NCI-H82 treated with DMSO at 0.1 percent for 48 hours (cell line): ENCODE results near the gene CCDC117.

Experiments
- DNase-seq: peaks from one replicate; lab custom pipeline; 2025; ENCODE audit not compliant: unreplicated experiment; lab: John Stamatoyannopoulos, UW

Gene CCDC117

DNA sequence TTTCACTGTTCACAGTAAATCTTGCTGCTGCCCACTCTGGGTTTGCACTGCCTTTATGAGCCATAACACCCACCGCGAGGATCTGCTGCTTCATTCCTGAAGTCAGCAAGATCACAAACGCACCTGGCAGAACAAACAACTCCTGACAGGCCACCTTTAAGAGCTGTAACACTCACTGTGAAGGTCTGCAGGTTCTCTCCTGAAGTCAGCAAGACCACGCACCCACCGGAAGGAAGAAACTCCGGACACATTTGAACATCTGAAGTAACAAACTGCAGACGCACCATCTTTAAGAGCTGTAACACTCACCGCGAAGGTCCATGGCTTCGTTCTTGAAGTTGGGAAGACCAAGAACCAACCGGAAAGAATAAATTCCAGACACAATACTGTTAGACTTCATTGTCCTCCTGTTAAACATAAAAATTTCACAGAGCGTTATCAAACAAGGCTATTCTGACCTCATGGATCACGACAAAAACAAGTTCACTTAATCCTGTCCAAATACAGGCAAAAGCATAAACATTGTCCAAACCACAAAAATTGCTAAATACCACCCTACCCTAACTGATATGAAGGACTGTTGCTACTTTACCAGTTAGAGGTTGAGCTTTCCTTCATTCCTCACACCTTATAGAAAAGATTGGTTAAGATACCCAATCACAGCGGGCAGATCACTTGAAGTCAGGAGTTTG is 3.0 kb upstream of the CCDC117 start:
- no peak for DNase-seq

DNA sequence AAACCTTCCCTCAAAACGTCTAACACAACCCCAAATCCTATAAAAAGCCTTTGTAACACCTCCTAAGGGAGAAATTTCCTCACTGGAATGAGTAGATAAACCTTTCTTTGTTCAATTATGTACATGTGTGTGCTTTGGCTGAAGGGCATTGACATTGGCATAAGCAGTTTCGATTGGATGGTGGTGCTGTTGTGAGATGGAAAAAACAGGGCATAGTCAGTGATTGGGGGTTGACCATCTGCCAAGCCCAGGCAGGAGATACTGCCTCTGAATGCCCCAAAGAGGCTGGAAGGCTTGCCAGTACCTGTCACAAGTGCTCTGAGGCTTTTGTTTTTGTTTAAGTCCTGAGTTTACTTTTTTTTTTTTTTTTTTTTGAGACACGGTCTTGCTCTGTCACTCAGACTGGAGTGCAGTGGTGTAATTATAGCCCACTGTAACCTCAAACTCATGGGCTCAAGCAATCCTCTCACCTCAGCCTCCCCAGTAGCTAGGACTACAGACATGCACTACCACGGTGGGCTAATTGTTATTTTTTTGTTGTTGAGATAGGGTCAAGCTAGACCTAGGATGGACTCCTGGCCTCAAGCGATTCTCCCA is 1.2 kb upstream of the CCDC117 start:
- no peak for DNase-seq

DNA sequence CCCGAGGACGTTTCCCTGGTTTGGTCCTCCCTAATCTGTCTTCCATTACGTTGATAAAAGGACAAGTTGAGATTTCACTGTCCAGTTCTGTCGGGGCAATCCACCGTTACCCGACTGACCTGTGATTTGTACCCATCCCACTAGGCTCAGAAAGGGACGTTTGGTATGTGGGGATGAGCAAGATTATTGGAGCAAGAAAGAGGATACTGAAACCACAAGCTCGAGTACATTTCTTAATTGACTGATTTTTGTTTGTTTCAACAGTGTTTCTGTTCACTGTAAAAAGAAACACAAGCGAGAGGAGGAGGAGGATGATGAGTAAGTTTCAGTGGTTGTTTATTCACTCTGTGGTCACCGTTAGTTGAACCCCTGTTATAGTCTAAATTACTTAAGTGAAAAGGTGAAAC is 969 bp downstream of the CCDC117 start:
- DNase-seq = no peak

DNA sequence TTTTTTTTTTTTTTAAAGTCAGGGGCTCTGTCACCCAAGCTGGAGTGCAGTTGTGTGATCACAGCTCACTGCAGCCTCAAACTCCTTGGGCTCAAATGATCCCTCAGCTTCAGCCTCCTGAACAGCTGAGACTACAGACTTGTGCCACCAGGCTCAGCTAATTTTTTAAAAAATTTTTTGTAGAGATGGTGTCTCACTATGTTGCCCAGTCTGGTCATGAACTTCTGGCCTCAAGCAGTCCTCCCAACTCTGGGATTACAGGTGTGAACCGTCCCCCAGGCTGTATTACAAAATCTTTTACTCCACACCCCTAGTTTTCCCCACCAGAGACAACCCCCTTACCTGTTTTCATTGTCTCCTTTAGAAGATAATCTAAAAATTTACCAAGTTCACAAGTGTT is 1.9 kb downstream of the CCDC117 start:
- no peak for DNase-seq

DNA sequence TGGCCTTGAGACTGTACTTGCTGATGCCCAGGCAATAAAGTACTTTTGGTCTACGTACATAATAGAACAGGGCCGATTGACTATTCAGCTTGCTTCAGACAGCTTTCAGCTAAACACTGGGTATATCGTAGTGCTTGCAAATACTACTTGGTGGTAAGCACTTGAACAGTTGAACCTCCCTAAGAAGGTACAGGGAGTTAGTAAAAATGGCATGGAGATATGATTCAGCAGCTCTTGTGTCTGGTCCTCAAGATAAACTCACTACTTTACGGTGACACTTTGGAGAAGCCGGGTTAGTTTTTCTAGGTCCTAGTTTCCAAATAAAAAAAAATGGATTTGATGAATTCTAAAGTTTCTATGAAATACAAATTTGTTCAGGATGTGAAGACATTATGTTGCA is 7.3 kb downstream of the CCDC117 start:
- DNase-seq = no peak

DNA sequence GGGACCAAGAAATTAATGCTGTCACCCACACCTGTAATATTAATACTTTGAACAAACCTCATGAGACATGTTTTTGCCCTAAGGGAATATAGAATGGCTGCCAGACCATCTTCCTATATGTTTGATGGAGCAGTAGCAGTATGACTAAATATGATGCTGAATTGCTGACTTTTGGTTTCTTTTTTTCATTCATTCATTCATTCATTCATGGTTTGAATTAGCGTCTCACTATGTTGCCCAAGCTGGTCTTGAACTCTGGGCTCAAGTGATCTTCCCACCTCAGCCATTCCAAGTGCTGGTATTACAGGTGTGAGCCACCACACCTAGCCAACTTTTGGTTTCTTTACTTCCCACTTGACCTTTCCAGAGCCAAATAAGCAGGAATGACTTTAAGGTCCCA is 7.8 kb downstream of the CCDC117 start:
- DNase-seq = no peak

DNA sequence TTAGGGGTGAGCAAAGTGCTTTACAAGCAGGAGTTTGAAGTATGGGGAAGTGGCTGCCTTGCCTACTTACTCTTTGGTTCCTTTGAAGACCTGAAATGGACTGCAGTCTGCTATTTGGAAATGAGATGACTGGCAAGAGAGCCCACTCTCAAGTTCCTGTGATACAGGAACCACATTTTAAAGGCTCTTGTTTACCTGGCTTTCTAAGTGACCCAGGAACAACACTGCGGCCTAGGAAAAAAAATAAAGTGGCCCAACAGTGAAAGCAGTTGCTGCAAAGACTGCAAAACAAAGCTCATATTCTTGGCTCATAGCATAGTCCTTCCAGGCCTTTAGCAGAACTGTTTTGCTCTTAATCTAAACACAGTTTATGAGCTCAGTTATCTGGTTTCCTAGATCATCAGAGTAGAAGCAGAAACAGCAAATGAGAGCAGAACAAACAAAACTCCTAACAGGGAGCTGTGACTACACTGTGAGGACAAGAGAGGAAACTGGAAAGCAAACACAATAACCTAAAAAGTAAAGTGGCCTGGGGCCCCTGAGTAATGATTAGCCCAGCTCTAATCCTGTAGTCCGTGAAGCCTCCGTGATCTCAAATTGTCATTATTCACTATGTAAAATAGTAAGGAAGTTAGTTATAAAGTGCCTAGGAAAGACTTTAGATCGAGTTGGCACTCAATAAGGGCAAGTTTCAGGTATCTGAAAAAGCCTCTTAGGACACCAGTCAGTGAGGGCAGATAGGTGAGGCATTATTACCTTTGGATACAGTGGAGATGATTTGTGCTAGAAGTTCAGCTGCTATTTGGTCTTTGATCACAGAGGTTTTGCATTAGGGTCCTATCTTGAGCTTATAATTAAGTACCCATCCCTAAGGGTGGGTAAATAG is 11.5 kb downstream of the CCDC117 start:
- DNase-seq = no peak

DNA sequence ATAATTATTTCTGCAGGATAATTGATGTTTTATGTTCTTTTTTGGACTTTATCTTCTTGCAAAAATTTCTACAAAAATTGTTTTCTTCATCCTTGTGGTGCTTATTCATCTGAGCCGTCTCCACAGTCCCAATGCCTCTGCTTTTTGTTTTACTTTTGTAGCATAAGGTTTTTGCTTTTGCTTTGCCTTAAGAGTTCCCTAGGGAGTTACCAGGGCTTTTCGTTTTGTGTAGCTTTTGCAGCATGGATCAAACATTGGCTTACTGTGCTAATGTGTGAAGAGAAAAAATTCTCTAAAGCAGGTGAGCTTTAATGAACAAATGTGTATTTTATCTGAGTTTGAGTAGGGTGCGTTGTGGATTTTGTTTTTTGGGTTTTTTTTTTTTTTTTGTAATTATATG is 16.1 kb downstream of the CCDC117 start:
- no peak for DNase-seq

DNA sequence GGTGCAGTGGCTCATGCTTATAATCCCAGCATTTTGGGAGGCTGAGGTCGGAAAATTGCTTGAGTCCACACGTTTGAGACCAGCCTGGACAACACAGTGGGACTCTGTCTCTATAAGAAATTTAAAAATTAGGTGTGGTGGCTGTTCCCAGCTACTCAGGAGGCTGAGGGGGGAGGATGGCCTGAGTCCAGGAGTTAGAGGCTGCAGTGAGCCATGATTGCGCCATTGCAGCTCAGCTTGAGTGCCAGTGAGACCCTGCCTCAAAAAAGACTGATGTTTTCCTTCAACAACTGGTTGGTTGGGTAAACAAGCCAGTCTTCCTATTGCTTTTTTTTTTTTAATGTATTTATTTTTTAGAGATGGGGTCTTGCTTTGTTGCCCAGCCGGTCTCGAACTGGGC is 18.6 kb downstream of the CCDC117 start:
- DNase-seq = no peak

DNA sequence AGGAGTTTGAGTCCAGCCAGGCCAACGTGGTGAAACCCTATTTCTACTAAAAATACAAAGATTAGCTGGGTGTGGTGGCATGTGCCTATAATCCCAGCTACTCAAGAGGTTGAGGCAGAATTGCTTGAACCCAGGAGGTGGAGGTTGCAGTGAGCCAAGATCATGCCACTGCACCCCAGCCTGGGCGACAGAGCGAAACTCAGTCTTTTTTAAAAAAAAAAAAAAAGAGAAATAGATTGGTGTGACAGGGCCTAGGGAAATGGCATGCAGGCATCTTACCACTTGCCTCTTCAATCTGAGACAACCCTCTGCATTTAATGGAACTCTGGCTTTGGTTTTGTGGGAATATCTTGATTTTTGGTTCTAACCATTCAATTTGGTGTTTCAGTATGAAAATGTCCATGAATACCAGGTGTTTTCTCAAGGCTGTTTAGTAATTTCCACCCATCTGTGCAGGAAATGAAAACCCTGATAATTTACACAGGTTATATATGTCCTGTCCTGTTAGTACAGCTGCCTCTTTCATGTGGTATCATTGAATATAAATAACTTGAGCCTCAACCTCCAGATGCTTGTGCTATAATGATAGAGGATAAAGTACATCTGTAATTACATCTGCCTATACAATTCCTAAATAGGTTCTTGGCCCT is 19.5 kb downstream of the CCDC117 start:
- no peak for DNase-seq

DNA sequence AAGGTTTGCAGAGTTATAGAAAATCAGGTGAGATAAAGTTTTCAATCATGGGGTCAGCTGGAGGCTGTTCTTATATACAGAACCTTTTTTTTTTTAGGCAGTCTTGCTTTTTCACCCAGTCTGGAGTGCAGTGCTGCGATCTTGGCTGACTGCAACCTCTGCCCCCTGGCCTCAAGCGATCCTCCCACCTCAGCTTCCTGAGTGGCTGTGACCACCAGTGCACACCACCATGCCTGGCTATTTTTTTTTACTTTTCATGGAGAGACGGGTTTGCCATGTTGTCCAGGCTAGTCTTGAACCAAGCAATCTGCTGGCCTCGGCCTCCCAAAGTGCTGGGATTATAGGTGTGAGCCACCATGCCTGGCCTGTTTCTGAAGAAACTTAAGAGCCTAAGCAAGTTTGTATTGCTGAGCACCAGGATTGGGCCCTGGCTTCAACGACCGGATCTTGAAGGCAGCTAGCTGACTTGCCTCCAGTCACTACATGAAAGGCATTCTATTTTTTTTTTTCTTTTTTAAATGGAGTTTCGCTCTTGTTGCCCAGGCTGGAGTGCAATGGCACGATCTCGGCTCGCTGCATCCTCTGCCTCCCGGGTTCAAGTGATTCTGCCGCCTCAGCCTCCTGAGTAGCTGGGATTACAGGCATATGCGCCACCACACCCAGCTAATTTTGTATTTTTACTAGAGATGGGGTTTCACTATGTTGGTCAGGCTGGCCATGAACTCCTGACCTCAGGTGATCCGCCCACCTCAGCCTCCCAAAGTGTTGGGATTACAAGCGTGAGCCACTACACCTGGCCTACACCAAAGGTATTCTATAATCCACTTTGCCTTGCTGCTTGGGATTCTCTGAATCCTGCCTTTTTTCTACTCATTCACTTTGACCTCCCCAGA is 20.2 kb downstream of the CCDC117 start:
- no peak for DNase-seq

DNA sequence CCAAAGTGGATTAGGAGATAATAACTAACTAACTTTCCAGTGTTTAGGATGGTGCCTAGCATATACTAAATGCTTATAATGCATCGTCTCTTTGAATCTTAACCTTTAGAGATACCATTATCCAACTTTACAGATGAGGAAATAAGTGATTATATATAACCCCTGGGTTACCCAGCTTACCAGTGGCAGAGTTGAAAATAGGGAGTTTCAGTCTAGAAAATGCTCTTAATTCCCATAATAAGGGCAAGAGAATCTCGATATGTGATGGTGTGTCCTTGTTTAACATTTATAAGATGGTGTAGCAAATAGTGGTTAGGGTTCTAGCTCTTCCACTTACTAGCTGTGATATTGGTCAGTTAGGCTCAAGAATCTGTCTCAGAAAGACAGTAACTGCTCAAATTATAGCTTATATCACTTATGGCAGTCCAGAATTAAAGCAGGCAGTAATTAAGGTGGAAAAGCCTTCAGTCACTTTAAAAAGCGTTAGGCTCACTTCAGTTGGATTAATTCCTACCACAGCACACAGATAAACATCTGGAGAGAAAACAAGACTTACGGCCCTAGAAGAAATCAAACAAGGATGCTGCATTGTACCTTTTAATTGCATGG is 21.6 kb downstream of the CCDC117 start:
- DNase-seq = no peak

DNA sequence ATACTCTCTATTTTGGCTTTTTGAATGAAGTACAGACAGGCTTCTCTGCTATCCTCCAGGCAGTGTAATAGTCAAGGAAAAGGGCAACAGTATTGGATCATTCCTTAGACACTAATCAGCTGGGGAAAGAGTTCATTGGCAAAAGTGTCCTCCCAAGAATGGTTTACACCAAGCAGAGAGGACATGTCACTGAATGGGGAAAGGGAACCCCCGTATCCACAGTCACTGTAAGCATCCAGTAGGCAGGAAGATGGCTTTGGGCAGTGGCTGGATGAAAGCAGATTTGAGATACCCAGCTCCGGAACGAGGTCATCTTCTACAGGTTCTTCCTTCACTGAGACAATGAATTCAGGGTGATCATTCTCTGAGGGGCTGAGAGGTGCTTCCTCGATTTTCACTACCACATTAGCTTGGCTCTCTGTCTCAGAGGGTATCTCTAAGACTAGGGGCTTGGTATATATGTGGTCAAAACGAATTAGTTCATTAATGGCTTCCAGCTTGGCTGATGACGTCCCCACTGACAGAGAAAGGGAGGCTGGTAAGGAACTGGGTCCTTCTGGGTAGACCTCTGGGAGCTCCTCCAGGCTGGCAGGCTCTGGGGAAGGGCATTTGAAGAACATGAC is 22.7 kb downstream of the CCDC117 start:
- DNase-seq = no peak

DNA sequence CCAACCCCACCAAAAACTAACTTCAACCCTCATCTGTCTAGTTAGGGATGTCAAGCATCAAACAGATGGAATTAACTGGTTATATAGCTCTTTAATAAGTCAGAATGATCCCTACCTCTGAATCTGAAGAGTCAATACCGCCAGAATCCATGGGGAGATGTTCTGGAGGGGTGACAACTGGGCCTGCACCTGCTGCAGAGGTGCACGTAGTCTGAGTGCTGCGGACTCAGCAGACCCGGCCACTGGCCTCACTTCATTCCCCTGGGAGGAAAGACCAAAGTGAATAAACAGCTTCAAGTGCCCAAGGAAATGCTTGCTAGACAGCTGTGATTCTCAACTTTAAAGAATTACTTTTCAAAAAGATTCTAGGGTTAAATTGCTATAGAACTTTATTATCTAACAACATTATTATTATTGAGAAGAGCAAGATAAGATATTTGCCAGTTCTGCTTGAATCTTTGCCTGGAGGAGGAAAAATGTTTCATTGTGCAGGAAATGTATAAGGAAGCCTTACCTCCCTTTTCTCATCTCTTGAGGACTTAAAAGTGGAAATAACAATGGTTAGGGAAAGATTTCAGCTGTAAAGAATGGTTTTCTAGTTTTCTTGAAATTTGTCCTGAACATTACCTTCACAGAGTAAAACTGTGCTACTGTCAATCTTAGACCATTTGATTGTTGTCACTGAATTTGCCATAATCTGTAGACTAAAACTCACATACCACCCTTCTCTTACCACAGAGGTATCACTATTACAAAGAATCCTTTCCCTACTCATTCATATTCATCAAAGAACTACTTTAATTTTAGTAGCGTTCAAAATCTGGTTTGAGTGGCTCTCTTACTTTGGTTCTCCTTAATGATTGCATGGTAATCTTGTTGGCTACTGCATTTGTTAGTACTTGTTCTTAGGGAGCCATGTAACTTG is 23.7 kb downstream of the CCDC117 start:
- no peak for DNase-seq

DNA sequence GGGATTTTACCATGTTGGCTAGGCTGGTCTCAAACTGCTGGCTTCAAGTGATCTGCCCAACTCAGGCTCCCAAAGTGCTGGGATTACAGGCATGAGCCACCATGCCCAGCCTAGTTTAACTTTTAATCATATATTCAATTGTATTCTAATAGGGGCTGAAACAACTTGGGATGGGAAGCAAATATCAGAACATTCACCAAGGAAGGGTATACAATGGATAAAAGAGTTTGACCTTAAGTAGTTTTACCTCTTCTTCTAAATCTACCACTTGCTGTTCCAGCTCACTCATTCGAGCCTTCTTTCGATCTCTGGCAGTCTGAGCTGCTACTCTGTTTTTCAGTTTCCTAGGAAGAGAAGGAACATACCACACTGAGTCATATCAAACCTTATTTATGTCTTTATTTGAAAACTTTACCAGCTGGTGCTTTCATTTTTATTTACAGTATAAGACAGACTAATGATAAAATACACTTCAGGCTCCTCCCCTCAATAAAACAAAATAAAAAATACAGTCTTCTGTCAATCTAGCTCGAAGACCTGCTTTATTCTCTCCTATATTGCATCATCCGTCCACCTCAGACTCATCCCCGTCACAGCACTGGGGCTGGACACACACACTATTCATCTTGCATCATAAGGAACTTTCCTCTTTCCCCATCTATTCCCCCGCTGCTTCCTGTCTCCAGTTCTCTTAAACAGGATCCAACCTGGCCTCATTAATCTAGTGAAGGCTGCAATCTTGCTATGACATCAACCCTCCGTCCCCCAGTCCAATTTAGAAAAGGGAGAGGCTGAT is 26.5 kb downstream of the CCDC117 start:
- DNase-seq = no peak

DNA sequence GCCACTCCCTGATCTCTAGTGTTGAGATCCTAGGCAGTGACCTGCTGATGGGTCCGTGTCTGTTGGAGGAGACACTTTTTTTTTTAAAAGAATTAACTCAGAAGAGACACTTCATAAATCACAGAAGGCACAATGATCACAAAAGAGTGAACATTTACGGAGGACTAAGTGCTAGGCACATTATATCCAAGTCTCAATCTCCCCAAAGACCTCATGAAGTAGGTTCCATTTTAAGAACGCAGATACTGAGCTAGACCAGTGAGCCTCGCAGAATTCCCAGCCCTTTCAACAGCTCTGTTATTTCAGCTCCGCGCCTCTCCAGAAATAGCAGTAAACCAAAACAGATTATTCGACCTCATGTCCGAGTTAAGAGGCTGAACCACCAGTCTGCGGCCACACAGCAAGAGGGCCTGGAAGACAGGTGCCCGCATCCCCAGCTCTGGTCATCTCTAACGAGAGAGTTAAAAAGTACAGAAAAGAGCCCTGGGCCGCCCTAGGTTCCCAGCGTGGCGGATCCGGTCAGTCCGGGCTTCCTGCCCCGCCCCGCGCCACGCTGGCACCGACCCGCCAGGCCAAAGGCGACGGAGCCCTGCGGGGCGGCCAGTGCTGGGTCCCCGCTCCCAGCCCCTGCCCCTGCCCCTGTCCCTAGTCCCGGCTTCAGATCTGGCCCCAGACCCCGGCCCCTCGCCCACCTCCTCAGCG is 27.3 kb downstream of the CCDC117 start:
- no peak for DNase-seq

DNA sequence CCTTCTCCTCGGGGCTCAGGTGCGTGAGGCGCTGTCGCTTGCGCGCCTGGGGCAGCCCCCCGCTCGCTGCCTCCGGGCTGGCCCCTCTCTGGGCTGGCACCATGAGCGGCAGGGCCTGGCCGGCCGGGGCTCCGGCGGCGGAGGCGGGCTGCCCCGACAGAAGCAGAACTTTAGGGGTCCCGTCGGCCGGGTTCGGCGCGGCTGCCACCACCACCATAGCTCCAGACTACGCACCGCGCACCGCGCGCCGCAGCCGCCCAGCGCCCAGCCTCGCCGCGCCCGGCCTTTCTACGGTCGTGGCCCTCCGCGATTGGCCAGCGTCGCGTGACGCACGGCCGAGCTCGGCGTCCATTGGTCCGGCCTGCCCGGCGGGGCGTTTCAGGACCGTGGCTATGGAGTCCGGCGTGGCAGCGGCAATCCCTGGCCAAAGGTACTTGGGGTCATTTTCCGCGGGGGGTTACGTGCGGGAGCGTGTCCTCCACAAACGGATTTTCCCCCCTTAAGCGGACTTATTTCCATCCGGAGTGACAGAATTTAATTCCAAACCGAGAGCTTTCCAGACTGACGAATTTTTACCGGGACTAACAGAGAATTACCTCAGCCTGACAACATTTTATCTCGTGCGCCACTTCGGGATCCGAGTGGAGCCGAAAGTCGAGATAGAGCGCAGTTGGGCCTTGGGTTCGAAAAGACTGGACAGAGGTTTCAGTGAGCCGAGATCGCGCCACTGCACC is 28.0 kb downstream of the CCDC117 start, which contains the start of gene XBP1:
Gene XBP1, minus strand, starts transcription at position 262 of the 734 bp plus-strand sequence.
- peak; percentile 53 for DNase-seq
